Epithelial cell of esophagus (primary cell): Measurements from ENCODE around the gene SCARB1.

ENCODE experiments used
- DNase-seq: peaks from one replicate; pipeline ENCODE4 v3.0.0; 2010; ENCODE audit warnings: low read depth
- H3K4me3 ChIP-seq: 2 replicates; pipeline ENCODE4 v1.5.1; 2011; ENCODE audit warnings: mild to moderate bottlenecking, low read length, control low read depth
- CTCF ChIP-seq: IDR thresholded peaks from 2 replicates; pipeline ENCODE4 v1.5.1; 2011; ENCODE audit warnings: low read depth, mild to moderate bottlenecking, low read length, control low read depth, inconsistent platforms; ENCODE audit not compliant: insufficient read depth; ENCODE audit errors: missing control alignments

SCARB1 gene

GRCh38 chr12:124813782-124814181, 49.9 kb downstream of the SCARB1 start:
- DNase-seq = no peak
- no peak for TF ChIP-seq CTCF
- no peak overlapping the region for H3K4me3 ChIP-seq

- TF ChIP-seq CTCF = no peak
- DNase-seq = no peak
These were observed 50.7 kb downstream of the SCARB1 start for GRCh38 chr12:124812979-124813378.

GRCh38 chr12:124812356-124812755, 51.3 kb downstream of the SCARB1 start:
- no peak for TF ChIP-seq CTCF
- no peak for DNase-seq
- no peak overlapping the region for H3K4me3 ChIP-seq

More at GRCh38 chr12:124812979-124813378, 50.7 kb downstream of the SCARB1 start:
- H3K4me3 ChIP-seq = no peak overlapping the region

- TF ChIP-seq CTCF = no peak
- no peak for DNase-seq
- H3K4me3 ChIP-seq = no peak overlapping the region
These were observed 52.0 kb downstream of the SCARB1 start for GRCh38 chr12:124811633-124812032.

GRCh38 chr12:124809878-124810277, 53.8 kb downstream of the SCARB1 start:
- DNase-seq = peak; percentile 17
- no peak for TF ChIP-seq CTCF

GRCh38 chr12:124809391-124809790, 54.3 kb downstream of the SCARB1 start:
- H3K4me3 ChIP-seq = no peak overlapping the region
- no peak for DNase-seq
- TF ChIP-seq CTCF = no peak

More at GRCh38 chr12:124809878-124810277, 53.8 kb downstream of the SCARB1 start:
- H3K4me3 ChIP-seq = no peak overlapping the region

- no peak for DNase-seq
- TF ChIP-seq CTCF = no peak
- no peak overlapping the region for H3K4me3 ChIP-seq
These were observed 55.4 kb downstream of the SCARB1 start for GRCh38 chr12:124808272-124808671.
